H9 (cell line): Measurements from ENCODE around the gene MTMR6. TPM values are rescaled to one million over a fixed set of nuclear protein-coding genes. Genes with fewer than 3 reads are reported as not detected.

Source experiments
- DNase-seq: peaks from one replicate; pipeline ENCODE4 v3.0.0-alpha.2; 2017
- H2AFZ ChIP-seq: one replicate; pipeline ENCODE4 v1.6.1; 2013; ENCODE audit warnings: mild to moderate bottlenecking, low read length, control low read depth, moderate library complexity
- H2AK5ac ChIP-seq: 2 replicates; pipeline ENCODE4 v1.6.1; 2013; ENCODE audit warnings: low read length, control low read depth, mixed read lengths; ENCODE audit not compliant: insufficient read length
- H2BK120ac ChIP-seq: one replicate; pipeline ENCODE4 v1.6.1; 2013; ENCODE audit warnings: low read depth, mild to moderate bottlenecking, low read length, control low read depth, inconsistent platforms; ENCODE audit not compliant: poor library complexity, severe bottlenecking
- H2BK12ac ChIP-seq: 2 replicates; pipeline ENCODE4 v1.6.1; 2013; ENCODE audit warnings: low read length, control low read depth, mixed read lengths, low read depth; ENCODE audit not compliant: insufficient read length
- H2BK15ac ChIP-seq: 2 replicates; pipeline ENCODE4 v1.6.1; 2013; ENCODE audit warnings: low read depth, low read length, control low read depth
- H2BK20ac ChIP-seq: one replicate; pipeline ENCODE4 v1.6.1; 2013; ENCODE audit warnings: low read depth, mild to moderate bottlenecking, low read length, control low read depth, inconsistent platforms; ENCODE audit not compliant: poor library complexity, severe bottlenecking
- H2BK5ac ChIP-seq: 2 replicates; pipeline ENCODE4 v1.6.1; 2013; ENCODE audit warnings: low read length, control low read depth, mixed read lengths; ENCODE audit not compliant: insufficient read length
- H3K14ac ChIP-seq: 2 replicates; pipeline ENCODE4 v1.6.1; 2013; ENCODE audit warnings: low read length, control low read depth; ENCODE audit not compliant: insufficient read depth
- H3K18ac ChIP-seq: 2 replicates; pipeline ENCODE4 v1.6.1; 2013; ENCODE audit warnings: low read depth, mild to moderate bottlenecking, mixed read lengths, low read length, control low read depth; ENCODE audit not compliant: insufficient read length
- H3K23ac ChIP-seq: 2 replicates; pipeline ENCODE4 v1.6.1; 2013; ENCODE audit warnings: low read length, control low read depth, mixed read lengths, low read depth; ENCODE audit not compliant: insufficient read length
- H3K23me2 ChIP-seq: 2 replicates; pipeline ENCODE4 v1.6.1; 2013; ENCODE audit warnings: low read depth, mild to moderate bottlenecking, mixed read lengths, low read length, control low read depth; ENCODE audit not compliant: insufficient read length, poor library complexity, severe bottlenecking
- H3K27ac ChIP-seq: 2 replicates; pipeline ENCODE4 v1.5.1; 2013; ENCODE audit warnings: low read length, control low read depth, mixed read lengths, low read depth; ENCODE audit not compliant: insufficient read length
- H3K27me3 ChIP-seq: 2 replicates; pipeline ENCODE4 v1.6.1; 2013; ENCODE audit warnings: low read length, control low read depth, inconsistent platforms; ENCODE audit not compliant: insufficient read depth
- H3K4ac ChIP-seq: 2 replicates; pipeline ENCODE4 v1.6.1; 2013; ENCODE audit warnings: low read depth, mild to moderate bottlenecking, control low read depth, inconsistent platforms, low read length, moderate library complexity
- H3K4me1 ChIP-seq: 2 replicates; pipeline ENCODE4 v1.6.1; 2013; ENCODE audit warnings: low read length, control low read depth, inconsistent platforms; ENCODE audit not compliant: insufficient read depth
- H3K4me2 ChIP-seq: 2 replicates; pipeline ENCODE4 v1.6.1; 2013; ENCODE audit warnings: low read length, control low read depth, mixed read lengths; ENCODE audit not compliant: insufficient read length, insufficient read depth
- H3K56ac ChIP-seq: 2 replicates; pipeline ENCODE4 v1.6.1; 2013; ENCODE audit warnings: low read depth, mild to moderate bottlenecking, mixed read lengths, low read length, control low read depth; ENCODE audit not compliant: insufficient read length
- H3K79me1 ChIP-seq: 2 replicates; pipeline ENCODE4 v1.6.1; 2013; ENCODE audit warnings: low read depth, mild to moderate bottlenecking, moderate library complexity, low read length, control low read depth, inconsistent platforms; ENCODE audit not compliant: insufficient read depth, poor library complexity, severe bottlenecking
- H3K79me2 ChIP-seq: 2 replicates; pipeline ENCODE4 v1.6.1; 2013; ENCODE audit warnings: low read length, control low read depth, inconsistent platforms; ENCODE audit not compliant: insufficient read depth
- H3K9ac ChIP-seq: 2 replicates; pipeline ENCODE4 v1.6.1; 2013; ENCODE audit warnings: low read length, control low read depth, mixed read lengths; ENCODE audit not compliant: insufficient read length; ENCODE audit errors: extremely low read depth
- H3K9me3 ChIP-seq: one replicate; pipeline ENCODE4 v1.6.1; 2013; ENCODE audit warnings: low read depth, low read length, inconsistent platforms; ENCODE audit not compliant: control insufficient read depth
- H3T11ph ChIP-seq: one replicate; pipeline ENCODE4 v1.6.1; 2013; ENCODE audit warnings: mild to moderate bottlenecking, low read length, control low read depth, inconsistent platforms
- H4K20me1 ChIP-seq: one replicate; pipeline ENCODE4 v1.6.1; 2013; ENCODE audit not compliant: control insufficient read depth, insufficient read length, insufficient read depth
- H4K5ac ChIP-seq: 2 replicates; pipeline ENCODE4 v1.6.1; 2013; ENCODE audit warnings: low read depth, mild to moderate bottlenecking, mixed read lengths, low read length, control low read depth; ENCODE audit not compliant: insufficient read length
- H4K8ac ChIP-seq: replicated peaks from 2 replicates; pipeline ENCODE4 v1.6.1; 2013; ENCODE audit warnings: low read length, control low read depth, mixed read lengths, low read depth; ENCODE audit not compliant: insufficient read length
- H4K91ac ChIP-seq: 2 replicates; pipeline ENCODE4 v1.6.1; 2013; ENCODE audit warnings: low read depth, mild to moderate bottlenecking, moderate library complexity, mixed read lengths, low read length, control low read depth; ENCODE audit not compliant: insufficient read length
- H3K27ac Mint-ChIP-seq, 3 experiments: 2 replicates in 2 of 3; 3 replicates in 1 of 3; pipeline ENCODE4 v1.8.0; 2020 to 2021; ENCODE audit warnings: mixed read lengths in 3 of 3, mild to moderate bottlenecking in 1 of 3, moderate library complexity in 1 of 3
- H3K27me3 Mint-ChIP-seq: 2 replicates; pipeline ENCODE4 v1.8.0; 2021; ENCODE audit warnings: low read depth, mild to moderate bottlenecking, moderate library complexity, mixed read lengths
- H3K36me3 Mint-ChIP-seq, 3 experiments: 2 replicates in 2 of 3; 3 replicates in 1 of 3; pipeline ENCODE4 v1.8.0; 2020 to 2021; ENCODE audit warnings: low read depth in 3 of 3, mixed read lengths in 3 of 3; ENCODE audit not compliant: insufficient read depth in 1 of 3
- H3K4me1 Mint-ChIP-seq, 2 experiments: 2 replicates each; pipeline ENCODE4 v1.8.0; 2020; ENCODE audit warnings: mixed read lengths in 2 of 2
- H3K4me3 Mint-ChIP-seq, 2 experiments: 2 replicates in 1 of 2; 3 replicates in 1 of 2; pipeline ENCODE4 v1.8.0; 2020 to 2021; ENCODE audit warnings: mild to moderate bottlenecking in 2 of 2, mixed read lengths in 2 of 2, moderate library complexity in 1 of 2
- H3K9me3 Mint-ChIP-seq, 2 experiments: 2 replicates in 1 of 2; 3 replicates in 1 of 2; pipeline ENCODE4 v1.8.0; 2020; ENCODE audit warnings: mild to moderate bottlenecking in 2 of 2, mixed read lengths in 2 of 2, moderate library complexity in 1 of 2
- CTCF ChIP-seq: fragments of 200-600 bp; sonication (generic); conservative IDR thresholded peaks from 3 replicates; pipeline ENCODE4 v1.8.0; 2021; ENCODE audit warnings: antibody characterized with exemption, mild to moderate bottlenecking
- WGBS: extraction: QIAGEN DNeasy Blood & Tissue Kit; methylation state at CpG from one replicate; pipeline ENCODE4 v1.1.7; 2013; ENCODE audit warnings: missing lambda C conversion rate, low lambda C conversion rate, mixed read lengths; ENCODE audit not compliant: insufficient read length; ENCODE audit errors: extremely low coverage; 5-methylcytosine and 5-hydroxymethylcytosine counted together
- total RNA-seq: library from RNA; stranded (reverse); gene quantifications from 2 replicates; pipeline ENCODE4 v1.2.1, GENCODE V29; 2021

MTMR6 gene
- total RNA-seq, 1 experiment from 2014 or later = 7.0 TPM

DNA sequence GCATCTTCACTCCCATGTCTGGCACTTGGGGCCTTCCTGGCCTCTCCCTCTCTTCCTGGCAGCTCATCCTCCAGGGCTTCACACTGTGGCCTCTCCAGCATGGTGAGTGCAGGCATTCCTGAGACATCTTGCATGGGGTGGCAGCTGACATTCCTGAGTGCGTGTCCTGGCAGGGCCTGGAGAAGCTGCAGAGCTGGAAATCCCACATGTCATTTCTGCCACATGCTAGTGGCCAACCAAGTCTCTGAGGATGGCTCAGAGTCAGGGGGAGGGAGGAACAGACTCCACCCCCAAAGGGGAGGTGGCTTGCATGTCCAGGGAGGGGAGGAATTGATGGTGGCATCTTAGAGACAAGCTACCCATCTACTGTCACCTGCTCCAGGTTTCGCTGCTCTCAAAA is 73.6 kb downstream of the MTMR6 start:
- H3K9me3 Mint-ChIP-seq = no peaks in the 10 kb centered on the region; a peak in 1 of 5 replicates
- Histone ChIP-seq H4K8ac (no peak overlapping the region), H3K79me2 (no peaks in the 10 kb centered on the region), H2BK15ac (no peak overlapping the region), H3K4ac (no peak overlapping the region), H3K79me1 (no peaks in the 10 kb centered on the region), H4K91ac (no peak overlapping the region), H2BK120ac (no peak overlapping the region), H2AK5ac (no peak overlapping the region), H3K56ac (no peak overlapping the region), H3K27ac (no peak overlapping the region), H3K9ac (no peak overlapping the region), H3T11ph (no peak overlapping the region), H3K4me2 (no peak overlapping the region), H3K9me3 (no peaks in the 10 kb centered on the region), H2BK12ac (no peak overlapping the region), H3K27me3 (no peaks in the 10 kb centered on the region; the same call in 1 of the 2 replicates), H3K4me1 (no peaks in the 10 kb centered on the region; the same call in 1 of the 2 replicates), H3K18ac (no peak overlapping the region), H2BK5ac (no peak overlapping the region), H2BK20ac (no peak overlapping the region), H4K20me1 (no peaks in the 10 kb centered on the region), H3K23me2 (no peaks in the 10 kb centered on the region), H3K14ac (no peak overlapping the region), H2AFZ (no peak overlapping the region), H4K5ac (no peak overlapping the region), H3K23ac (no peak overlapping the region)
- no CpG with 5 or more reads among the region's 2 CpGs for WGBS
- H3K4me3 Mint-ChIP-seq = no peak overlapping the region
- H3K4me1 Mint-ChIP-seq = peaks cover 11 to 12% of the 10 kb centered on the region in 2 experiments
- no peak overlapping the region for H3K27ac Mint-ChIP-seq
- H3K27me3 Mint-ChIP-seq = no peaks in the 10 kb centered on the region
- no peak for DNase-seq
- no peaks in the 10 kb centered on the region for H3K36me3 Mint-ChIP-seq
- TF ChIP-seq CTCF = no peak
